Kasumi-1 (cell line): ENCODE results near the gene KRT6B.
"Not testable (repeated sequence)": the region's sequence is repeated elsewhere in the genome, so short reads cannot be mapped to it uniquely, and the experiment has no call there.

Source experiments
- DNase-seq, 2 experiments: peaks; one replicate each; lab custom pipeline; 2025; lab: John Stamatoyannopoulos, UW

KRT6B gene

GRCh38 chr12:52452101-52452500 lies at the start of gene KRT6B:
Gene KRT6B (minus strand): TSS chr12:52452146. CDS start chr12:52452078, 68 bp downstream.
- DNase-seq: no peak

- no peak for DNase-seq
Measured at GRCh38 chr12:52501490-52501889, 49.5 kb upstream of the KRT6B start.

- not testable (repeated sequence) for DNase-seq
Measured at GRCh38 chr12:52500574-52500973, 48.6 kb upstream of the KRT6B start.

GRCh38 chr12:52499806-52500560 lies 48.0 kb upstream of the KRT6B start:
- DNase-seq: no peak

GRCh38 chr12:52498946-52499345 lies 47.0 kb upstream of the KRT6B start:
- DNase-seq: no peak

GRCh38 chr12:52497975-52498374 lies 46.0 kb upstream of the KRT6B start:
- no peak for DNase-seq

GRCh38 chr12:52496590-52497071 lies 44.7 kb upstream of the KRT6B start:
- DNase-seq: no peak

- no peak for DNase-seq
Measured at GRCh38 chr12:52496054-52496453, 44.1 kb upstream of the KRT6B start.

- no peak for DNase-seq
Measured at GRCh38 chr12:52495389-52495788, 43.4 kb upstream of the KRT6B start.

GRCh38 chr12:52494518-52494917 lies 42.6 kb upstream of the KRT6B start:
- DNase-seq: no peak

GRCh38 chr12:52494100-52494499 lies 42.2 kb upstream of the KRT6B start:
- no peak for DNase-seq

GRCh38 chr12:52493172-52493571 lies 41.2 kb upstream of the KRT6B start, which contains the start of gene KRT6A:
Gene KRT6A (minus strand): TSS chr12:52493257. CDS start chr12:52493188, 69 bp downstream.
- DNase-seq: no peak

- not testable (repeated sequence) for DNase-seq
Measured at GRCh38 chr12:52492405-52492804, 40.5 kb upstream of the KRT6B start.

GRCh38 chr12:52491495-52491894 lies 39.5 kb upstream of the KRT6B start:
- not testable (repeated sequence) for DNase-seq

GRCh38 chr12:52488736-52489135 lies 36.8 kb upstream of the KRT6B start:
- DNase-seq: no peak

- not testable (repeated sequence) for DNase-seq
Measured at GRCh38 chr12:52487744-52488443, 35.9 kb upstream of the KRT6B start.

GRCh38 chr12:52487211-52487610 lies 35.3 kb upstream of the KRT6B start:
- no peak for DNase-seq

- DNase-seq: no peak
Measured at GRCh38 chr12:52486166-52487105, 34.5 kb upstream of the KRT6B start.

GRCh38 chr12:52480073-52480472 lies 28.1 kb upstream of the KRT6B start:
- no peak for DNase-seq

- no peak for DNase-seq
Measured at GRCh38 chr12:52477651-52478050, 25.7 kb upstream of the KRT6B start.

- no peak for DNase-seq
Measured at GRCh38 chr12:52474212-52474611, 22.3 kb upstream of the KRT6B start.

- no peak for DNase-seq
Measured at GRCh38 chr12:52473768-52474167, 21.8 kb upstream of the KRT6B start, which contains the start of gene KRT6C. Gene KRT6C (minus strand): TSS chr12:52473805. CDS start chr12:52473737, 68 bp downstream.
